Activated CD4-positive, alpha-beta T cell treated with anti-CD3 and anti-CD28 coated beads for 24 hours (primary cell): ENCODE measurements around the gene ECPAS.
"Not testable (repeated sequence)": the region's sequence is repeated elsewhere in the genome, so short reads cannot be mapped to it uniquely, and the experiment has no call there.

ENCODE experiments used
- DNase-seq, 2 donors: peaks; one replicate each; pipeline ENCODE4 v3.0.0-alpha.2; 2020; ENCODE audit warnings: low read depth in 2 of 2

ECPAS gene

GRCh38 chr9:111423389-111423788 is 60.8 kb downstream of the ECPAS start:
- no peak for DNase-seq

- DNase-seq = no peak
Measured at GRCh38 chr9:111414406-111414805, 69.8 kb downstream of the ECPAS start.

GRCh38 chr9:111413996-111414395 is 70.2 kb downstream of the ECPAS start:
- DNase-seq = no peak

- DNase-seq = no peak
Measured at GRCh38 chr9:111412280-111412679, 71.9 kb downstream of the ECPAS start.

GRCh38 chr9:111411266-111411665 is 72.9 kb downstream of the ECPAS start:
- DNase-seq = no peak

GRCh38 chr9:111407813-111408212 is 76.4 kb downstream of the ECPAS start:
- DNase-seq = no peak

- DNase-seq = no peak
Measured at GRCh38 chr9:111405701-111406100, 78.5 kb downstream of the ECPAS start.

- not testable (repeated sequence) for DNase-seq
Measured at GRCh38 chr9:111401486-111401885, 82.7 kb downstream of the ECPAS start.

GRCh38 chr9:111400564-111400898 is 83.7 kb downstream of the ECPAS start:
- no peak for DNase-seq

GRCh38 chr9:111399772-111400563 is 84.2 kb downstream of the ECPAS start:
- no peak for DNase-seq

- no peak for DNase-seq
Measured at GRCh38 chr9:111399211-111399739, 84.9 kb downstream of the ECPAS start.

- no peak for DNase-seq
Measured at GRCh38 chr9:111393971-111394370, 90.2 kb downstream of the ECPAS start.

GRCh38 chr9:111389406-111389805 is 94.8 kb downstream of the ECPAS start:
- DNase-seq = no peak

GRCh38 chr9:111386386-111386785 is 97.8 kb downstream of the ECPAS start:
- DNase-seq = no peak

- no peak for DNase-seq
Measured at GRCh38 chr9:111381006-111381405, 103.2 kb downstream of the ECPAS start.

- no peak for DNase-seq
Measured at GRCh38 chr9:111375817-111376564, 108.2 kb downstream of the ECPAS start.

- DNase-seq = no peak
Measured at GRCh38 chr9:111375062-111375461, 109.1 kb downstream of the ECPAS start.

GRCh38 chr9:111372297-111372696 is 111.9 kb downstream of the ECPAS start:
- DNase-seq = no peak

GRCh38 chr9:111366978-111367377 is 117.2 kb downstream of the ECPAS start:
- DNase-seq = no peak

GRCh38 chr9:111362526-111362925 is 121.7 kb downstream of the ECPAS start:
- no peak for DNase-seq

- no peak for DNase-seq
Measured at GRCh38 chr9:111360881-111361280, 123.3 kb downstream of the ECPAS start.

GRCh38 chr9:111356481-111357244 is 127.5 kb downstream of the ECPAS start:
- no peak for DNase-seq
